Esophagus muscularis mucosa (tissue), 3 donors: ENCODE results near the gene DSCAM.

Source experiments
- POLR2A ChIP-seq: fragments of 450-650 bp; IDR thresholded peaks from one replicate; pipeline ENCODE4 v1.6.1; 2017; ENCODE audit warnings: antibody characterized with exemption, moderate library complexity, mild to moderate bottlenecking, low read depth
- TF ChIP-seq, protein P1 (sequence below), 3 experiments: fragments of 200-600 bp in 2 of 3; fragments of 450-650 bp in 1 of 3; sonication (generic) in 2 of 3; IDR thresholded peaks; one replicate each; pipeline ENCODE4 v1.5.1; 2017 to 2019; ENCODE audit warnings: antibody characterized with exemption in 3 of 3, mild to moderate bottlenecking in 2 of 3, moderate library complexity in 1 of 3

DNA sequence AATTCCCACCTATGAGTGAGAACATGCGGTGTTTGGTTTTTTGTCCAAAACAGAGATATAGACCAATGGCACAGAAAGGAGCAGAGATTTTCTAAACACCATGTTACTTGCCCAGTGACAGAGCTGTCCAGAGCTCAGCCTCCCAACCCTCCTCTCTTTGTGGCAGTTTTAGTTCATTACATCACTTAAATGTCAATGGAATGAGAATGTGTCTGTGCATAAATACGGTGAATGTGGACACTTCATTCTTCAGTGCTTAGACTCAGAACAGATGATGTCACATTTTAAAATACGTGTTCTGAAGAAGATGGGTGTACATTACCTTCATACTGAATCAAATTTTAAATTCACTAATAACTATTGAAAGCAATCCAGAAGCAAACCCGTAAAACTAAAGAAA is 374.9 kb downstream of the DSCAM start:
- TF ChIP-seq, protein P1, sequence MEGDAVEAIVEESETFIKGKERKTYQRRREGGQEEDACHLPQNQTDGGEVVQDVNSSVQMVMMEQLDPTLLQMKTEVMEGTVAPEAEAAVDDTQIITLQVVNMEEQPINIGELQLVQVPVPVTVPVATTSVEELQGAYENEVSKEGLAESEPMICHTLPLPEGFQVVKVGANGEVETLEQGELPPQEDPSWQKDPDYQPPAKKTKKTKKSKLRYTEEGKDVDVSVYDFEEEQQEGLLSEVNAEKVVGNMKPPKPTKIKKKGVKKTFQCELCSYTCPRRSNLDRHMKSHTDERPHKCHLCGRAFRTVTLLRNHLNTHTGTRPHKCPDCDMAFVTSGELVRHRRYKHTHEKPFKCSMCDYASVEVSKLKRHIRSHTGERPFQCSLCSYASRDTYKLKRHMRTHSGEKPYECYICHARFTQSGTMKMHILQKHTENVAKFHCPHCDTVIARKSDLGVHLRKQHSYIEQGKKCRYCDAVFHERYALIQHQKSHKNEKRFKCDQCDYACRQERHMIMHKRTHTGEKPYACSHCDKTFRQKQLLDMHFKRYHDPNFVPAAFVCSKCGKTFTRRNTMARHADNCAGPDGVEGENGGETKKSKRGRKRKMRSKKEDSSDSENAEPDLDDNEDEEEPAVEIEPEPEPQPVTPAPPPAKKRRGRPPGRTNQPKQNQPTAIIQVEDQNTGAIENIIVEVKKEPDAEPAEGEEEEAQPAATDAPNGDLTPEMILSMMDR (IDR thresholded peaks at IDR 0.05) = no peak
- TF ChIP-seq POLR2A = no peak
